ENCODE results near the gene AFAP1L1.

The AFAP1L1 gene

DNA sequence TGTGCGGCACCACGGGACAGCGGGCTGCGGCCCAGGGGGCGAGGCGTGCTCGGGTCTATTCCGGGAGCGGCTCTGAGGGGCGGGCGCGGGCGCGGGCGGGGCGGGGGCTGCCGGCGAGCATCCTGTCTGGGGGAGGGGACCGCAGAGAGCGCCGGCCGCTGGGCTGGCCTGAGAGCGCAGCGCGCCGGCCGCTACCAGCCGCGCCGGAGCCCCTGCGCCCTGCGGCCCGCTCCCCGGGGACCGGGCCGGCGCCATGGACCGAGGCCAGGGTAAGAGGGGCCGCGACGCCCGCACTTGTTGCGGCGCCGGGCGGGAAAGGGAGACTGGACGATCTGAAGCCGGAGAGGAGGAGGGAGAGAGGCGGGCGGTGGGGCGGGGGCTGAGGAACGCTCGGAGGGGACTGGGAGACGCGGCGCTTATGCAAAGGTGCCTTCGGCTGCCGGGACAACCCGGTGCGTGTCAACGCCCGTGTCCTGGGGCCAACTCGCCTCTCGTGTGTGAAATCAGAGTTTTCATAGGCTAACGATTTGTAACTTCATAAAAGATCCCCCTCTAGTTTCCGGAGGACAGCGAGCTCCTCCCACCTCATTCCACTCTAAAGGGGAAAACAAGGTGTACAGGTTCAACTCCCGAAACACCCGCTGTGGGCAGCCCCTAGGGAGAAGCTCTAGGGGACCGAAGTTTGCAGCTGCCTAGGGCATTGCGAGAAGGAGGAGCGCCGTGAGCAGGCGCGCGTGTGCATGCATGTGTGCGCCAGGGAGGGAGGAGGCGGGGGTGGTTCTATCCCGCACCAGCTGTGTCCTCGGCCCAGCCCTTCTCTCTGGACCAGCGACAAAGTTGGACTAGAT, at the start of gene AFAP1L1:
TSS of gene AFAP1L1 (plus strand) at position 144 of the 848 bp plus-strand sequence. CDS start at position 254, 110 bp downstream.
- H3K27ac ChIP-seq, result peak within 1 kb of the TSS; percentile 91
- DNase-seq (ENCODE audit: low spot score), result peak; percentile 81
- TF ChIP-seq, protein P1, sequence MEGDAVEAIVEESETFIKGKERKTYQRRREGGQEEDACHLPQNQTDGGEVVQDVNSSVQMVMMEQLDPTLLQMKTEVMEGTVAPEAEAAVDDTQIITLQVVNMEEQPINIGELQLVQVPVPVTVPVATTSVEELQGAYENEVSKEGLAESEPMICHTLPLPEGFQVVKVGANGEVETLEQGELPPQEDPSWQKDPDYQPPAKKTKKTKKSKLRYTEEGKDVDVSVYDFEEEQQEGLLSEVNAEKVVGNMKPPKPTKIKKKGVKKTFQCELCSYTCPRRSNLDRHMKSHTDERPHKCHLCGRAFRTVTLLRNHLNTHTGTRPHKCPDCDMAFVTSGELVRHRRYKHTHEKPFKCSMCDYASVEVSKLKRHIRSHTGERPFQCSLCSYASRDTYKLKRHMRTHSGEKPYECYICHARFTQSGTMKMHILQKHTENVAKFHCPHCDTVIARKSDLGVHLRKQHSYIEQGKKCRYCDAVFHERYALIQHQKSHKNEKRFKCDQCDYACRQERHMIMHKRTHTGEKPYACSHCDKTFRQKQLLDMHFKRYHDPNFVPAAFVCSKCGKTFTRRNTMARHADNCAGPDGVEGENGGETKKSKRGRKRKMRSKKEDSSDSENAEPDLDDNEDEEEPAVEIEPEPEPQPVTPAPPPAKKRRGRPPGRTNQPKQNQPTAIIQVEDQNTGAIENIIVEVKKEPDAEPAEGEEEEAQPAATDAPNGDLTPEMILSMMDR (conservative IDR thresholded peaks at IDR 0.05; ENCODE audit: low read depth), result no peak
- CTCF ChIA-PET, result interaction anchor here (0.6 to 1.1 kb wide), 5 partner anchors 45 to 477 kb away, joined by 3 to 6 read pairs (median 3); no protein-coding TSS in a partner anchor
- POLR2A ChIA-PET (ENCODE audit: low non-redundant PET), result no interaction called here

DNA sequence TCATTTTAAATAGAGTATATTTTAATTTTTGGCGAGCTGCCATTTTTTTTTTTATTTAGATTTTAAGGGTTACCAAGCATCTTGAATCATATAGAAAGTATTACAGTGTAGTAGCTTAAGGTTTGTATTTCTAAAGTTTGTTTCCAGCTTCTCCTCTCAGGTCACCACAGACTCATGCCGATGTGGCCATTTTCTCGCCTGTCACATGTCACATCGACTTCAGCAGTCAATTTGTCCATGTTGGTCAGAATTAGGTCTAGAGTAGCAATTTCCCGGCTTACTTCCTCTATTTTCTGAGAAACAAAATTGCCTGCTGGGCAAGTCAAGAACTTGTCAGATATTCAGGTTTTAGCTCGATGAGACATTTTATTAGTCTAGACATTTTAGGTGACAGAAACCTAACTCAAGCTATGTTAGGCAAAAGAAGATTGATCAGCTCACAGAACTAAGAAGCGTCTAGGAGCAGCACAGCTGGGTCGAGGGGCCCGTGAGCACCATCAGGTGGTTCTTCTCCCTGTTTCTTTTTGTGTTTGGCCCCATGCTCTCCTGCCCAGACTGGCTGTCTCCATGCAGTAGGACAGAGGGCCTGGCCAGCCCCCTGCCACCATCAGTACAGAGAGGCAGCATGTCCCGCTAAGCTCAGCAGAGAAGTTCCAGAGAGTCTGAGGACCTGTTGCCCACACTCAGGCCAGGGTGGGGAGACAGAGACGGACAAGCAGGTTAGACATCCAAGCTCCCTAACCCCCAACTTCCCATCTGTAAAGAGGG, 48.4 kb upstream of the AFAP1L1 start:
- POLR2A ChIA-PET (ENCODE audit: low non-redundant PET), result interaction anchor here (0.6 kb wide), 1 partner anchor 28 kb away, joined by 3 read pairs; no protein-coding TSS in a partner anchor
- CTCF ChIA-PET, result interaction anchor here (0.6 to 1.6 kb wide), 7 partner anchors 10 to 482 kb away, joined by 3 to 9 read pairs (median 4); no protein-coding TSS in a partner anchor

DNA sequence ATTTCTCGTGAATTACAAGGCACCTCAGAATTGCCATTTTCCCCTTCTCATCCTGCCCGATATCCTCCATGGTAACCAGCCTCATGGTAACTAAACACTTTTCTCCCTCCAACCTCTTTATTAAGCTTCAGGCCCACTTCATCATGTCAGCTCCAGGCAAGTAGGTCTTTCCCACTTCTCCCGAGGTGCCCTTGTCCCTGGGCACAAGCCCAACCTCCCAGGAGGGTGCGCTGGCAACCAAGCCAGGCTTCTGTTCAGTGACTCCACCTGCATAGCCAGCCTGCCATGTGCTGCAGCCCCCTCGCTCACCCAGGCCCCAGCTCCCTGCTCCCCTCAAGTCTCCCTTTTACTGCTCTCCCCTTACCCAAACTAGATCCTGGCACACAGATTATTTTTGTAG, 47.4 kb upstream of the AFAP1L1 start:
- no peak for DNase-seq (ENCODE audit: low spot score)
- ChIA-PET POLR2A (ENCODE audit: low non-redundant PET) (no interaction called here), CTCF (interaction anchor here (0.9 kb wide), 1 partner anchor 11 kb away, joined by 3 read pairs; no protein-coding TSS in a partner anchor)
- TF ChIP-seq, protein P1 (conservative IDR thresholded peaks at IDR 0.05; ENCODE audit: low read depth), result no peak
- no peak overlapping the region for H3K27ac ChIP-seq

More for the DNA sequence above, 48.4 kb upstream of the AFAP1L1 start:
- no peak overlapping the region for H3K27ac ChIP-seq
- TF ChIP-seq, protein P1 (conservative IDR thresholded peaks at IDR 0.05; ENCODE audit: low read depth), result no peak
- no peak for DNase-seq (ENCODE audit: low spot score)

DNA sequence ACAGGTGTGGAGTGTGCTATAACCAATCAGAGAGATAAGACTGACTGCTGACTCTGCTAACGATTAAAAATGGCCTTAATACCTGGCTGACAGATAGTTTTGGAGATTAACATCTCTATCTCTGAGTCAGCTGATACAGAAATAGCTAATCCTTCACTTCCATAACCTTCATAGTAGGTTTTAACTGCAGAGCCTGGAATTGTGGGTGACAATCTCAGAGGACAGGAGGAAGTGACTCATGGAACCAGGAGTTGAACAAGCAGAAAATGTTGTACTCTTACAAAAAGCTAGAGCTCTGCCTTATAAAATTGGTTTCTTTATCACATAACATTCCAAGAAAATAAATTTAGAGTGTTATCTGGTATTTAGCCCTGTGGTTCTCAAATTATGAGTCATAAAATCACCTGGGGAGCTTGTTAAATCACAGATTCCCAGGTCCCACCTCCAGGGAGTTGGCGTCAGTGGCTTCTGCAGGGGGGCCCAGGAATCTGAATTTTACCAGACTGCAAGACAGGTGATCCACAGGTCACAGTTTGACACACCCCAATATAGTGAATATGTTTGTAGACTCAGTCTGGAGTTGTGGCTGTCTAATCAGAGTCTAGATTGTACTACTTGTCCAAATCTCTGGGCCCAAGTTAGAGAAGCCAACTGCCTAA, 44.4 kb upstream of the AFAP1L1 start:
- no peak overlapping the region for H3K27ac ChIP-seq
- peak; percentile 44 for DNase-seq (ENCODE audit: low spot score)
- TF ChIP-seq, protein P1 (conservative IDR thresholded peaks at IDR 0.05; ENCODE audit: low read depth), result no peak
- POLR2A ChIA-PET (ENCODE audit: low non-redundant PET), result interaction anchor here (0.7 kb wide), 1 partner anchor 214 kb away, joined by 6 read pairs; no protein-coding TSS in a partner anchor
- CTCF ChIA-PET, result interaction anchor here (0.6 to 4.9 kb wide), 4 partner anchors 65 to 110 kb away, joined by 3 to 55 read pairs (median 4); partner anchors contain the start of gene ABLIM3

DNA sequence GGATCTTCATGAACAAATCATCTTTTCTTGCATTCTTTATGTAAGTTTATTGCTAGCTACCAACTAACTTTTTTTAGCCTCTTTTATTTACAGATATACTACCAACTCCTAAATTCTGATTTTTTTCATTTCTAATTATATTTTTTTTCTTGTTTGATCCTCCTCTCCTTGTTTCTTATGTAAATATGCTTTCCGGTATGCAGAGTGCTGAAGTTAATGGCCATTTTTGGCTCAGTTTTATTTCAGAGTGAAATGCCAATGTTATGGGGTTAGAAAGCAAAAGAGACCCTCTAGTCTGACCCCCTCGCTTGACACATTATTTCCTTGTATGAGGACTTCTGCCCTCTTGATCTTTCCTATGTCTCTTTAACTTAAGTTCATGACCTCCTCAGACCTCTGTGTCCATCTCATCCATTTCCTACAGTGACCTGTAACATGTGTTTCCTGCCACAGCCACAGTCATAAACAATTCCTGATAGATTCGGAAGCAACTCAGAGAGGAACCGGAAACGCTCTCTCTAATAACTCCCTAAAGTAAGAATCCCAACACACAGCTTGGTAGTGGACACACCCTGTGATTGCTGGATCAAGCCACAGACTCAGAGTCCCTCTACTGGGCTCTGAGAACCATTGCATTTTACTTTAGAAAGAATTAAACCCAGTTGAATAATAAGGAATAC, 42.9 kb upstream of the AFAP1L1 start:
- TF ChIP-seq, protein P1 (conservative IDR thresholded peaks at IDR 0.05; ENCODE audit: low read depth), result peak; percentile 77
- POLR2A ChIA-PET (ENCODE audit: low non-redundant PET), result no interaction called here
- CTCF ChIA-PET, result interaction anchor here (0.6 to 4.9 kb wide), 16 partner anchors 36 to 1650 kb away, joined by 3 to 55 read pairs (median 4); partner anchors contain the start of gene ABLIM3
- no peak overlapping the region for H3K27ac ChIP-seq
- peak; percentile 90 for DNase-seq (ENCODE audit: low spot score)

All from RWPE1 (cell line).